Fibroblast of gingiva (primary cell): Measurements from ENCODE around the gene ZNF792.
"Not testable (repeated sequence)": the region's sequence is repeated elsewhere in the genome, so short reads cannot be mapped to it uniquely, and the experiment has no call there.

ENCODE experiments used
- DNase-seq: peaks from one replicate; pipeline ENCODE4 v3.0.0-alpha.2; 2011; ENCODE audit warnings: low read depth

ZNF792 gene

GRCh38 chr19:34925278-34925855 is 38.7 kb downstream of the ZNF792 start:
- no peak for DNase-seq

DNA sequence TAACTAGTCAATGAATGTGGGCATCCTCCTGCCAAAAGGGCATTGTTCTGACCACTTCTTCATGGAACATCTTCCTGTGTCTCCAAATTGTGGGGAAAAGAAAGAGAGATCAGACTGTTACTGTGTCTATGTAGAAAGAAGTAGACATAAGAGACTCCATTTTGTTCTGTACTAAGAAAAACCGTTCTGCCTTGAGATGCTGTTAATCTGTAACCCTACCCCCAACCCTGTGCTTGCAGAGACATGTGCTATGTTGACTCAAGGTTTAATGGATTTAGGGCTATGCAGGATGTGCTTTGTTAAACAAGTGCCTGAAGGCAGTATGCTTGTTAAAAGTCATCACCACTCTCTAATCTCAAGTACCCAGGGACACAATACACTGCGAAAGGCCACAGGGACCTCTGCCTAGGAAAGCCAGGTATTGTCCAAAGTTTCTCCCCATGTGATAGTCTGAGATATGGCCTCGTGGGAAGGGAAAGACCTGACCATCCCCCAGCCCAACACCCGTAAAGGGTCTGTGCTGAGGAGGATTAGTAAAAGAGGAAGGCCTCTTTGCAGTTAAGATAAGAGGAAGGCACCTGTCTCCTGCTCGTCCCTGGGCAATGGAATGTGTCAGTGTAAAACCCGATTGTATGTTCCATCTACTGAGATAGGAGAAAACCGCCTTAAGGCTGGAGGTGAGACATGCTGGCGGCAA is 43.8 kb downstream of the ZNF792 start:
- DNase-seq = not testable (repeated sequence)

DNA sequence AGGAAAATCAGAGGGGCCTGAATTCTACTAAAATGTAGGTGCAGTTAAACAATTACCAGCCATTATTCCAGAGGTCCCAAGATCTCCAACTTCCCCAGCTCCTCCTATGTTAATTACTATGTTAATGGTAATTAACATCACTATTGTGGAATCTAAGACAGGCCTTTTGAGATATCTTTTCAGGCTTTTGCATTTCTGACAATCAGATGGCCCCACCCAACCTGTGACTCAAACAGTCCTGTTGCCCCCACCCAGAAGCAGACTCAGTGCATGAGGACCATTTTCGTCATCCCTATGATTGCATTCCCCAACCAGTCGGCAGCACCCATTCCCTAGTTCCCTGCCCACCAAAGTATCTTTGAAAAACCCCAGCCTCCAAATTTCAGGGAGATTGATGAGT is 45.8 kb downstream of the ZNF792 start:
- no peak for DNase-seq

DNA sequence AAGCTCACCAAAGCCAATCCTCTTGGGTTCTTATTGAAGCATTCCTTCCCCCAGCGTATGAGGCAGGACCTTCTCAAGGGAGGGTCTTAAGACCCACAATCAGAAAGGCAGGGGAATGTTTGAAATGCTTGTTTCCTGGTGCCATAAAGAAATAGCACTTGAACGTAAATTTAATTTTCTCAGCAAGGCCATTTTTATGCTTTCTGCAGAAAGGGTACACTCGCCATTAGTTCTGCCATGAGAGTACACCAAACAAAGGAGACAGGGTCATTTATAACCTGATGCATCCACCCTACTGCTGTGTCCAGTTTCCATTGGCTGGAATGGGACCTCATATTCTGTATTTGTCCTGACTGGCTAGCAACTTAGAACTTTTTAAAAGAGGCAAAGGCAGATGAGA is 46.9 kb downstream of the ZNF792 start:
- DNase-seq = not testable (repeated sequence)

- DNase-seq = no peak
Observed at GRCh38 chr19:34910770-34911169, 53.3 kb downstream of the ZNF792 start.
